Aorta (tissue), 5 donors: ENCODE measurements around the gene SLC38A3. TPM values are rescaled to one million over a fixed set of nuclear protein-coding genes. Genes with fewer than 3 reads are reported as not detected.

Source experiments
- ATAC-seq: fragments of 200-7000 bp; cut with Tn5 transposase; one replicate; pipeline ENCODE4 v1.9.1; 2022; ENCODE audit warnings: moderate library complexity; ENCODE audit not compliant: low FRiP score
- DNase-seq, 2 donors: peaks; one replicate each; pipeline ENCODE4 v3.0.0-alpha.2; 2020
- H3K27ac ChIP-seq, 2 donors: one replicate each; pipeline ENCODE4 v1.5.1; 2013; ENCODE audit warnings: low read length in 2 of 2, mild to moderate bottlenecking in 2 of 2, moderate library complexity in 2 of 2, control low read depth in 1 of 2, inconsistent platforms in 1 of 2, low read depth in 1 of 2
- H3K27me3 ChIP-seq, 2 donors: one replicate each; pipeline ENCODE4 v1.6.1; 2013; ENCODE audit warnings: control low read depth in 1 of 2, low read length in 1 of 2, mild to moderate bottlenecking in 1 of 2, moderate library complexity in 1 of 2; ENCODE audit not compliant: insufficient read depth in 2 of 2, control insufficient read depth in 1 of 2
- H3K36me3 ChIP-seq, 2 donors: one replicate each; pipeline ENCODE4 v1.6.1; 2013; ENCODE audit warnings: control low read depth in 1 of 2, low read length in 1 of 2, mild to moderate bottlenecking in 1 of 2; ENCODE audit not compliant: insufficient read depth in 2 of 2, control insufficient read depth in 1 of 2
- H3K4me1 ChIP-seq, 2 donors: one replicate each; pipeline ENCODE4 v1.6.1; 2013; ENCODE audit warnings: low read length in 2 of 2, control low read depth in 1 of 2, mild to moderate bottlenecking in 1 of 2, moderate library complexity in 1 of 2; ENCODE audit not compliant: insufficient read depth in 2 of 2, control insufficient read depth in 1 of 2
- H3K4me3 ChIP-seq, 2 donors: one replicate each; pipeline ENCODE4 v1.5.1; 2013; ENCODE audit warnings: low read length in 2 of 2, control low read depth in 1 of 2, mild to moderate bottlenecking in 1 of 2
- H3K9me3 ChIP-seq: one replicate; pipeline ENCODE4 v1.6.1; 2013; ENCODE audit warnings: mild to moderate bottlenecking, low read length; ENCODE audit not compliant: control insufficient read depth
- WGBS, 2 donors: extraction: QIAGEN DNeasy Blood & Tissue Kit; methylation state at CpG; one replicate each; pipeline ENCODE4 v1.1.7; 2013; 5-methylcytosine and 5-hydroxymethylcytosine counted together
- intact Hi-C, 2 donors: fragments of 100-400 bp; cut with DNase I; formaldehyde crosslinking; loops; one replicate each; pipeline versions ENCODE4 v1.14.2 to v1.15.0; 2022
- polyA plus RNA-seq, 2 donors: library from polyadenylated mRNA; stranded (reverse); fragments of 200-250 nt; gene quantifications; one replicate each; pipeline ENCODE4 v1.2.3, GENCODE V29; 2013
- total RNA-seq, 2 donors: library from RNA; stranded (reverse); fragmentation: NEBNext Ultra II Directional; extraction: Animal tissue kit (Norgen Biotek cat#: 25700); gene quantifications; one replicate each; pipeline ENCODE4 v1.2.1, GENCODE V29; 2021
- donor health status: healthy with polysubstance abuse.
- donor health status: Bipolar disorder and iron deficiency.
- donor health status: DM: no; HTN: no; CAD: no.
- donor health status: DM: no; HTN: no; CAD: no.
- donor health status: DM: yes; HTN: yes; CAD: no.

SLC38A3 gene
- total and polyA plus RNA-seq, 4 donors: 0.19 to 1.4 (median 0.56) TPM; not detected in 1

GRCh38 chr3:50173685-50174516 is 31.2 kb upstream of the SLC38A3 start:
- H3K27ac ChIP-seq: no peak overlapping the region
- intact Hi-C loops: no loop called here
- 92% methylated on average over 29 of the region's 29 CpGs for WGBS, 2 donors
- no peaks in the 10 kb centered on the region for H3K27me3 ChIP-seq
- H3K9me3 ChIP-seq: no peaks in the 10 kb centered on the region
- no peaks in the 10 kb centered on the region for H3K4me1 ChIP-seq
- DNase-seq (no peak), ATAC-seq (no peak)
- H3K4me3 ChIP-seq: no peak overlapping the region
- H3K36me3 ChIP-seq: no peaks in the 10 kb centered on the region

- Histone ChIP-seq H3K27me3 (no peaks in the 10 kb centered on the region), H3K4me3 (no peak overlapping the region), H3K4me1 (no peaks in the 10 kb centered on the region), H3K36me3 (no peaks in the 10 kb centered on the region), H3K27ac (no peak overlapping the region), H3K9me3 (no peaks in the 10 kb centered on the region)
- intact Hi-C loops: no loop called here
- ATAC-seq: no peak
- DNase-seq: no peak
- 94% methylated on average over 7 of the region's 7 CpGs for WGBS, 2 donors
These were observed 30.6 kb upstream of the SLC38A3 start for GRCh38 chr3:50174517-50174895.

DNA sequence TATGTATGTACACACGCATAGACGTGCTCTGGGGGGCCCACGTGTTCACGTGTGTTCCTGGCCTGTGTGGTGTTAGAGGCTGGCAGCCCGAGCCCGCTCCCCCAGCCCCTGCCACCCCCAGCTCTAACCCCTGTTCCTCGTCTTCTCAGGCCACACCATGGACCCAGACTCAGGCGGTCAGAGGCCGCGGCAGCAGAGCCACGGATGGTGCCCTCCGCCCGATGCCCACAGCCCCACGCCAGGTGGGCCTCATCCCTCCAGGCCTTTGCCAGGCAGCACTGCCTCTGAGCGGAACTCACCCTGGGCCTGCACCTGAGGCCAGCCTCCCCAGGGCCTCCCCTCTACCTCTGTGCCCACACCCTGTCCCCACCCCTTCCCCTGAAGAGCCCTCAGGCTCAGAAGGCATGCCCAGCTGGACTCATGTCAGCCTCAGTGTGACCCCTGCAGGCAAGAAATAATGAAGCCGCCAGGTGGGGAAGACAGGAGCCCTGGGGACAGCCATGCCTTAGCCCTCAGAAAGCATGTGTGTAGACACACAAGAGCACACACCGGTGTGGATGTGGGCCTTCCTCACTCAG is 30.0 kb upstream of the SLC38A3 start:
- intact Hi-C loops: no loop called here
- Histone ChIP-seq H3K27me3 (no peaks in the 10 kb centered on the region), H3K9me3 (no peaks in the 10 kb centered on the region), H3K27ac (no peak overlapping the region), H3K36me3 (no peaks in the 10 kb centered on the region), H3K4me3 (no peak overlapping the region), H3K4me1 (no peaks in the 10 kb centered on the region)
- DNase-seq (no peak), ATAC-seq (no peak)
- WGBS, 2 donors: 94% methylated on average over 17 of the region's 17 CpGs

DNA sequence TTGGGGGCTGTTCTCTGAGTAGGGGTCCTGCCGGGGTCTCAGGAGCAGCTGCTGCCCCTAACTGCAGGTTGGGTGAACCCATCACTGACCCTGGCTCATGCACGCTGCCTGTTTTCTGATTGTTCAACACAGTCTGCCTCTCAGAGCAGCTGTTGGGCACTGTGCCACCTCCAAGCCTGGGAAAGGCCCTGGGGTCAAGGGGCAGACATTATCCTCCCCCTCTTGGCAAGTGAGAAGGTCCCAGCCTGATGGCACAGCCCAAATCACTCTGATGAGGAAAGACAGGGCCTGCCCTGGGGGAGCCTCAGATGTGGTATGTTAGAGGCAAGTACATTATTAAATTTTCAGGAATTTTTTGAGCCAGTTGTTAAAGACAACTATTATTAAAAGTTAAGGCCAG is 27.7 kb upstream of the SLC38A3 start:
- ATAC-seq: peak; percentile 32
- no peak overlapping the region for H3K27ac ChIP-seq
- H3K4me3 ChIP-seq: no peak overlapping the region
- H3K36me3 ChIP-seq: no peaks in the 10 kb centered on the region
- intact Hi-C loops: no loop called here
- H3K9me3 ChIP-seq: no peaks in the 10 kb centered on the region
- WGBS, 2 donors: 83 to 88% methylated on average over 2 of the region's 2 CpGs
- H3K27me3 ChIP-seq: no peaks in the 10 kb centered on the region
- no peaks in the 10 kb centered on the region for H3K4me1 ChIP-seq
- DNase-seq: no peak

DNA sequence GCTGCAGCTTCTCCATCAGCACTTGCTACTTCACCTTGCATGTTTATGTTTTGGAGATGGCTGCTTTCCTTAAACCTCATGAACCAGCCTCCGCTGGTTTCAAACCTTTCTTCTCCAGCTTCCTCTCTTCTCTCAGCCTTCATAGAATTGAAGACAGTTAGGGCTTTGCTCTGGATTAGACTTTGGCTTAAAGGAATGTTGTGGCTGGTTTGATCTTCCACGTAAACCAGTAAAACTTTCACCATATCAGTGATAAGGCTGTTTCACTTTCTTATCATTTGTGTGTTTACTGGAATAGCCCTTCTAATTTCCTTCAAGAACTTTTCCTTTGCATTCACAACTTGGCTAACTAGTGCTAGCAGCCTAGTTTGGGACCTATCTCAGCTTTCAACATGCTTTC is 25.4 kb upstream of the SLC38A3 start:
- H3K27ac ChIP-seq: no peak overlapping the region
- ATAC-seq (no peak), DNase-seq (no peak)
- WGBS, 2 donors: 45% methylated on average over 2 of the region's 2 CpGs
- H3K4me1 ChIP-seq: no peaks in the 10 kb centered on the region
- no peak overlapping the region for H3K4me3 ChIP-seq
- no peaks in the 10 kb centered on the region for H3K9me3 ChIP-seq
- H3K27me3 ChIP-seq: no peaks in the 10 kb centered on the region
- H3K36me3 ChIP-seq: no peaks in the 10 kb centered on the region
- intact Hi-C loops: no loop called here

GRCh38 chr3:50181985-50182384 is 23.1 kb upstream of the SLC38A3 start:
- intact Hi-C loops: no loop called here
- ATAC-seq (no peak), DNase-seq (no peak)
- WGBS, 2 donors: 94 to 97% methylated on average over 5 of the region's 5 CpGs
- Histone ChIP-seq H3K27ac (no peak overlapping the region), H3K4me1 (no peaks in the 10 kb centered on the region), H3K36me3 (no peaks in the 10 kb centered on the region), H3K4me3 (no peak overlapping the region), H3K27me3 (no peaks in the 10 kb centered on the region), H3K9me3 (no peaks in the 10 kb centered on the region)

- peak; percentile 9 for ATAC-seq
- H3K36me3 ChIP-seq: no peaks in the 10 kb centered on the region
- no peak for DNase-seq
- WGBS, 2 donors: 91% methylated on average over 26 of the region's 26 CpGs
- no peak overlapping the region for H3K27ac ChIP-seq
- no peaks in the 10 kb centered on the region for H3K27me3 ChIP-seq
- H3K4me3 ChIP-seq: no peak overlapping the region
- no peaks in the 10 kb centered on the region for H3K9me3 ChIP-seq
- H3K4me1 ChIP-seq: no peaks in the 10 kb centered on the region
- intact Hi-C loops: no loop called here
These were observed 22.5 kb upstream of the SLC38A3 start for GRCh38 chr3:50182533-50183099.

DNA sequence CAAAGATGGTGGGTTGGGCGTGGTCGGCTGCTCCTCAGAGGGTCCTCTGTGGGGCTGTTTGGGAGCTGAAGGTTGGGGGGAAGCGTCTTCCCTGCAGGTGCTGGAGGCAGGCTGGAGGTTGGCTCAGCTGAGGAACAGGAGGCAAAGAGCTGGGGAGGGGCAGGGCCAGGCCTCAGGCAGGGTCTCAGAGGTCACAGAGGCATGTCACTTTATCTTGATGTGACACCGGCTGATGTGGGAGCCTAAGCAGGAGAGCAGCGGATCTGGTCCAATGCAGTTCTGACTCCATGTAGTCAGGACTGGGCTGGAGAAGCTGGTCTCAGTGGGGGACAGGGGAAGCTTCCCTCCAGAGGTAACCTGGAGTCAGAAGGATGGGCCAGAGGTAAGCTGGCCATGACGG is 21.3 kb upstream of the SLC38A3 start:
- H3K27me3 ChIP-seq: no peaks in the 10 kb centered on the region
- H3K36me3 ChIP-seq: no peaks in the 10 kb centered on the region
- DNase-seq: no peak
- 91 to 93% methylated on average over 6 of the region's 6 CpGs for WGBS, 2 donors
- H3K27ac ChIP-seq: no peak overlapping the region
- ATAC-seq: no peak
- H3K4me1 ChIP-seq: no peaks in the 10 kb centered on the region
- H3K9me3 ChIP-seq: no peaks in the 10 kb centered on the region
- no peak overlapping the region for H3K4me3 ChIP-seq
- intact Hi-C loops: no loop called here
